GM12878 (cell line): Measurements from ENCODE around the gene METAP1. TPM values are rescaled to one million over a fixed set of nuclear protein-coding genes. Genes with fewer than 3 reads are reported as not detected.
A peak's percentile ranks its signal among the peaks of the same experiment; 100 is the strongest.

ENCODE experiments used
- ATAC-seq: fragments of 200-7000 bp; cut with Tn5 transposase; 3 replicates; pipeline ENCODE4 v1.9.1; 2020; ENCODE audit warnings: mild to moderate bottlenecking, moderate library complexity
- BruUV-seq: library from RNA; stranded (reverse); fragments of 400-500 nt; replicated peaks from 2 replicates; lab custom pipeline; 2021; lab: Mats Ljungman, UMichigan
- CTCF ChIA-PET: fragments of 300-600 bp; sonication (Branson Sonifier 250); formaldehyde crosslinking; extraction: SDS; loops from one replicate; lab custom pipeline; 2021; ENCODE audit warnings: inconsistent platforms; lab: Yijun Ruan, JAX
- POLR2A ChIA-PET: fragments of 350-600 bp; formaldehyde crosslinking; extraction: SDS; loops from one replicate; lab custom pipeline; 2021; ENCODE audit warnings: inconsistent platforms; lab: Charles Lee
- RAD21 ChIA-PET: fragments of 300-600 bp; sonication (Branson Sonifier 250); formaldehyde crosslinking; loops from one replicate; lab custom pipeline; 2023; ENCODE audit warnings: antibody characterized with exemption; ENCODE audit not compliant: unreplicated experiment; lab: Charles Lee
- SMC1A ChIA-PET: fragments of 300-600 bp; sonication (Branson Sonifier 250); formaldehyde crosslinking; loops from one replicate; lab custom pipeline; 2023; ENCODE audit not compliant: unreplicated experiment, uncharacterized antibody; lab: Charles Lee
- DNase-seq: peaks from one replicate; pipeline ENCODE4 v3.0.0-alpha.2; 2011; ENCODE audit warnings: low read depth, low spot score
- FAIRE-seq: peaks from 3 replicates; lab custom pipeline; 2011; peaks lifted over from hg19 to GRCh38; lab: Jason Lieb, UNC
- H2AFZ ChIP-seq: 2 replicates; pipeline ENCODE4 v1.6.0; 2011; ENCODE audit warnings: low read depth, low read length, control low read depth; ENCODE audit not compliant: control insufficient read depth
- H3K27ac ChIP-seq: 2 replicates; pipeline ENCODE4 v1.5.1; 2011; ENCODE audit warnings: control low read depth; ENCODE audit not compliant: control insufficient read depth, insufficient read depth
- H3K27me3 ChIP-seq, 2 experiments: replicated peaks in 1 of 2; 2 replicates each; pipeline versions ENCODE4 v1.6.0 to v1.6.1; 2011; ENCODE audit warnings: low read length in 1 of 2; ENCODE audit not compliant: control insufficient read depth in 2 of 2, insufficient read depth in 2 of 2
- H3K36me3 ChIP-seq, 2 experiments: 2 replicates each; pipeline ENCODE4 v1.5.1; 2011; ENCODE audit warnings: low read length in 1 of 2; ENCODE audit not compliant: control insufficient read depth in 2 of 2, insufficient read depth in 2 of 2
- H3K4me1 ChIP-seq: 2 replicates; pipeline ENCODE4 v1.6.1; 2011; ENCODE audit warnings: mild to moderate bottlenecking, low read length, moderate library complexity, mixed read lengths; ENCODE audit not compliant: control insufficient read depth, insufficient read depth
- H3K4me2 ChIP-seq: 2 replicates; pipeline ENCODE4 v1.6.0; 2011; ENCODE audit warnings: control low read depth; ENCODE audit not compliant: control insufficient read depth, insufficient read depth
- H3K4me3 ChIP-seq: fragments of 200-600 bp; sonication (generic); 2 replicates; pipeline ENCODE4 v1.5.1; 2016
- H3K79me2 ChIP-seq: 2 replicates; pipeline ENCODE4 v1.6.0; 2011; ENCODE audit warnings: low read length; ENCODE audit not compliant: control insufficient read depth, insufficient read depth
- H3K9ac ChIP-seq: 2 replicates; pipeline ENCODE4 v1.8.0; 2011; ENCODE audit warnings: low read length, control low read depth, mixed read lengths; ENCODE audit not compliant: control insufficient read depth, insufficient read depth
- H3K9me3 ChIP-seq: replicated peaks from 3 replicates; pipeline ENCODE4 v1.5.1; 2011; ENCODE audit warnings: mild to moderate bottlenecking, low read length; ENCODE audit not compliant: control insufficient read depth, insufficient read depth
- H4K20me1 ChIP-seq: 2 replicates; pipeline ENCODE4 v1.6.0; 2011; ENCODE audit not compliant: control insufficient read depth, insufficient read depth
- CREB1 ChIP-seq: IDR thresholded peaks from 2 replicates; pipeline ENCODE4 v1.6.1; 2012; ENCODE audit warnings: low read depth, mild to moderate bottlenecking, inconsistent platforms
- EED ChIP-seq: sonication (generic); IDR thresholded peaks from 2 replicates; pipeline ENCODE4 v1.6.1; 2016; ENCODE audit warnings: antibody characterized with exemption, low read depth
- POU2F2 ChIP-seq: IDR thresholded peaks from 3 replicates; pipeline ENCODE4 v1.6.1; 2011; ENCODE audit warnings: low read depth, mild to moderate bottlenecking, low read length, borderline replicate concordance
- SREBF2 ChIP-seq: IDR thresholded peaks from 2 replicates; pipeline ENCODE4 v1.6.1; 2012; ENCODE audit warnings: mild to moderate bottlenecking, low read length
- WRNIP1 ChIP-seq: IDR thresholded peaks from 2 replicates; pipeline ENCODE4 v1.6.1; 2011; ENCODE audit warnings: low read depth, low read length, improper control_type of control experiment, borderline replicate concordance
- YY1 ChIP-seq: IDR thresholded peaks from 2 replicates; pipeline ENCODE4 v1.6.1; 2011; ENCODE audit warnings: low read depth, mild to moderate bottlenecking, low read length
- ZNF207 ChIP-seq: fragments of 450-650 bp; IDR thresholded peaks from 2 replicates; pipeline ENCODE4 v1.6.1; 2014; ENCODE audit warnings: antibody characterized with exemption, mild to moderate bottlenecking, borderline replicate concordance
- ZNF217 ChIP-seq: fragments of 450-650 bp; IDR thresholded peaks from 2 replicates; pipeline ENCODE4 v1.6.1; 2017; ENCODE audit warnings: antibody characterized with exemption, mild to moderate bottlenecking
- ZSCAN29 ChIP-seq: fragments of 450-650 bp; IDR thresholded peaks from 2 replicates; pipeline ENCODE4 v1.6.1; 2017; ENCODE audit warnings: mild to moderate bottlenecking, moderate library complexity
- WGBS: methylation state at CpG from one replicate; pipeline ENCODE4 v1.1.6; 2016; ENCODE audit warnings: low lambda C conversion rate; ENCODE audit not compliant: insufficient replicate concordance, insufficient coverage; ENCODE audit errors: missing lambda C conversion rate; 5-methylcytosine and 5-hydroxymethylcytosine counted together
- in situ Hi-C: fragments of 300-500 bp; cut with MboI; formaldehyde crosslinking; loops from 9 replicates; pipeline ENCODE4 v1.14.3; 2018; ENCODE audit warnings: mixed read lengths
- intact Hi-C: fragments of 100-400 bp; cut with micrococcal nuclease; formaldehyde crosslinking; loops from one replicate; pipeline ENCODE4 v1.14.2; 2022; ENCODE audit not compliant: unreplicated experiment
- polyA plus RNA-seq, 11 experiments: library from polyadenylated mRNA; depleted of rRNA in 4 of 11; unstranded in 6 of 11; stranded (reverse) in 5 of 11; fragments of >200 nt; fragmentation: Nextera tagmentation in 4 of 11; fragmentation: Illumina TruSeq in 1 of 11; extraction: Ambion mirVana in 4 of 11; extraction: Trizol in 1 of 11; gene quantifications; 1 replicate in 1 of 11; 2 replicates in 10 of 11; pipeline versions ENCODE4 v1.2.1 to v1.2.3, GENCODE V29; 2011 to 2016; ENCODE audit warnings: inconsistent platforms in 2 of 11, missing spikeins in 2 of 11, low read depth in 1 of 11
- total RNA-seq, 4 experiments: library from RNA; depleted of rRNA in 3 of 4; stranded (reverse); fragments of >200 nt in 3 of 4; fragmentation: Illumina TruSeq in 1 of 4; extraction: Trizol in 1 of 4; gene quantifications; 2 replicates each; pipeline versions ENCODE4 v1.2.1 to v1.2.3, GENCODE V29; 2013 to 2021
- TF ChIP-seq, protein P1 (sequence below): fragments of 450-650 bp; IDR thresholded peaks from 2 replicates; pipeline ENCODE4 v1.6.1; 2017; ENCODE audit warnings: mild to moderate bottlenecking, moderate library complexity
- TF ChIP-seq, protein P2 (sequence below): fragments of 450-650 bp; formaldehyde crosslinking; IDR thresholded peaks from 2 replicates; pipeline ENCODE4 v1.4.0; 2022; ENCODE audit warnings: mild to moderate bottlenecking, moderate library complexity
- TF ChIP-seq, protein P3 (sequence below): IDR thresholded peaks from 2 replicates; pipeline ENCODE4 v1.6.1; 2012; ENCODE audit warnings: mild to moderate bottlenecking, low read depth, low read length

METAP1 gene
- total and polyA plus RNA-seq, 10 of the 15 experiments (the other 5 are each of a cell fraction or from before 2014, with no cell fraction given) = 22.7 to 71.4 (median 45.1) TPM

DNA sequence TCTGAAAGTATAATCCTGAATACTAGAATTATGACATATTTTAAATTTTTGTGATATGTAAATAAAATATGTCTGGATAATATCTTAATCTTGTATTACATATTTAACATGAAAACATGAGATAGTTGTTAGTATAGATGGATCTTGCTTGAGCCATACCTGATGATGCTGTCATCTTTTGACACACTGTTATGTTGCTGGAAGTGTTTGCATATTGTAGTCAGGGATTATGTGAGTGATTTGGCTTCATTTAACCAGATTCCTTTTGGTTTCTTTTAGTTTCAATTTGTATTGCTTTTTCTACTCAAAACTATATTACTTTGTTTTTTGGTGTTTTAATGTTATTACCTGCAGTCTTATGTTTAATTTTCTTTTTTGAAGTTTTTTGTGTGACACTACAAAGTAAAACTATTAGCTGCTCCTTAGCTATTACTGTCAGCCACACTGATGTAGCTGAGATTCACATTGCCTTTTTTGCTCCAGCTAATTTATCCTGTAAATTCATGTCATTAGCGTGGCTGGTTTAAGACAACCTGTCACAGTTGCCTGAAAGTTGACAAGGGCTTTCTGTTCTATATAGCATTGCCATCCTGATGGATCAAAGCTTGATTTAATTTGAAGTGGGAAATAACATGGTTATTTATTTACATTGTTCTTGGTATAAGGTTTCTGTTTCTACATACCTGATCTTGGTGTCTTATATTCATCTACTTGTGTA is 33.7 kb downstream of the METAP1 start:
- SMC1A ChIA-PET = interaction anchor here (1.0 to 2.2 kb wide), 7 partner anchors 9 to 34 kb away, joined by 3 to 15 read pairs (median 4); partner anchors contain the start of gene METAP1
- in situ Hi-C loops = no loop called here
- Histone ChIP-seq H3K9ac (no peak overlapping the region), H3K4me3 (no peak overlapping the region), H3K4me2 (no peak overlapping the region), H3K27me3 (no peaks in the 10 kb centered on the region), H4K20me1 (no peaks in the 10 kb centered on the region), H3K79me2 (peaks cover 19% of the 10 kb centered on the region)
- no TSS peak for BruUV-seq
- peak; percentile 60 for ATAC-seq
- CTCF ChIA-PET = interaction anchor here (0.6 to 2.3 kb wide), 7 partner anchors 27 to 561 kb away, joined by 3 to 19 read pairs (median 4); partner anchors contain the start of gene METAP1
- TF ChIP-seq EED (no peak), SREBF2 (no peak), ZSCAN29 (no peak), ZNF217 (no peak), WRNIP1 (no peak), ZNF207 (no peak), YY1 (no peak), POU2F2 (no peak), CREB1 (no peak)
- TF ChIP-seq, protein P1, sequence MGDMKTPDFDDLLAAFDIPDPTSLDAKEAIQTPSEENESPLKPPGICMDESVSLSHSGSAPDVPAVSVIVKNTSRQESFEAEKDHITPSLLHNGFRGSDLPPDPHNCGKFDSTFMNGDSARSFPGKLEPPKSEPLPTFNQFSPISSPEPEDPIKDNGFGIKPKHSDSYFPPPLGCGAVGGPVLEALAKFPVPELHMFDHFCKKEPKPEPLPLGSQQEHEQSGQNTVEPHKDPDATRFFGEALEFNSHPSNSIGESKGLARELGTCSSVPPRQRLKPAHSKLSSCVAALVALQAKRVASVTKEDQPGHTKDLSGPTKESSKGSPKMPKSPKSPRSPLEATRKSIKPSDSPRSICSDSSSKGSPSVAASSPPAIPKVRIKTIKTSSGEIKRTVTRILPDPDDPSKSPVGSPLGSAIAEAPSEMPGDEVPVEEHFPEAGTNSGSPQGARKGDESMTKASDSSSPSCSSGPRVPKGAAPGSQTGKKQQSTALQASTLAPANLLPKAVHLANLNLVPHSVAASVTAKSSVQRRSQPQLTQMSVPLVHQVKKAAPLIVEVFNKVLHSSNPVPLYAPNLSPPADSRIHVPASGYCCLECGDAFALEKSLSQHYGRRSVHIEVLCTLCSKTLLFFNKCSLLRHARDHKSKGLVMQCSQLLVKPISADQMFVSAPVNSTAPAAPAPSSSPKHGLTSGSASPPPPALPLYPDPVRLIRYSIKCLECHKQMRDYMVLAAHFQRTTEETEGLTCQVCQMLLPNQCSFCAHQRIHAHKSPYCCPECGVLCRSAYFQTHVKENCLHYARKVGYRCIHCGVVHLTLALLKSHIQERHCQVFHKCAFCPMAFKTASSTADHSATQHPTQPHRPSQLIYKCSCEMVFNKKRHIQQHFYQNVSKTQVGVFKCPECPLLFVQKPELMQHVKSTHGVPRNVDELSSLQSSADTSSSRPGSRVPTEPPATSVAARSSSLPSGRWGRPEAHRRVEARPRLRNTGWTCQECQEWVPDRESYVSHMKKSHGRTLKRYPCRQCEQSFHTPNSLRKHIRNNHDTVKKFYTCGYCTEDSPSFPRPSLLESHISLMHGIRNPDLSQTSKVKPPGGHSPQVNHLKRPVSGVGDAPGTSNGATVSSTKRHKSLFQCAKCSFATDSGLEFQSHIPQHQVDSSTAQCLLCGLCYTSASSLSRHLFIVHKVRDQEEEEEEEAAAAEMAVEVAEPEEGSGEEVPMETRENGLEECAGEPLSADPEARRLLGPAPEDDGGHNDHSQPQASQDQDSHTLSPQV = no peak
- TF ChIP-seq, protein P2, sequence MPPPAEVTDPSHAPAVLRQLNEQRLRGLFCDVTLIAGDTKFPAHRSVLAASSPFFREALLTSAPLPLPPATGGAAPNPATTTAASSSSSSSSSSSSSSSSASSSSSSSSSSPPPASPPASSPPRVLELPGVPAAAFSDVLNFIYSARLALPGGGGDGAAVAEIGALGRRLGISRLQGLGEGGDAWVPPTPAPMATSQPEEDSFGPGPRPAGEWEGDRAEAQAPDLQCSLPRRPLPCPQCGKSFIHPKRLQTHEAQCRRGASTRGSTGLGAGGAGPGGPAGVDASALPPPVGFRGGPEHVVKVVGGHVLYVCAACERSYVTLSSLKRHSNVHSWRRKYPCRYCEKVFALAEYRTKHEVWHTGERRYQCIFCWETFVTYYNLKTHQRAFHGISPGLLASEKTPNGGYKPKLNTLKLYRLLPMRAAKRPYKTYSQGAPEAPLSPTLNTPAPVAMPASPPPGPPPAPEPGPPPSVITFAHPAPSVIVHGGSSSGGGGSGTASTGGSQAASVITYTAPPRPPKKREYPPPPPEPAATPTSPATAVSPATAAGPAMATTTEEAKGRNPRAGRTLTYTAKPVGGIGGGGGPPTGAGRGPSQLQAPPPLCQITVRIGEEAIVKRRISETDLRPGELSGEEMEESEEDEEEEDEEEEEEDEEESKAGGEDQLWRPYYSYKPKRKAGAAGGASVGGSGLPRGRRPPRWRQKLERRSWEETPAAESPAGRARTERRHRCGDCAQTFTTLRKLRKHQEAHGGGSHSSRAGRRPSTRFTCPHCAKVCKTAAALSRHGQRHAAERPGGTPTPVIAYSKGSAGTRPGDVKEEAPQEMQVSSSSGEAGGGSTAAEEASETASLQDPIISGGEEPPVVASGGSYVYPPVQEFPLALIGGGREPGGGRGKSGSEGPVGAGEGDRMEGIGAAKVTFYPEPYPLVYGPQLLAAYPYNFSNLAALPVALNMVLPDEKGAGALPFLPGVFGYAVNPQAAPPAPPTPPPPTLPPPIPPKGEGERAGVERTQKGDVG = no peak
- TF ChIP-seq, protein P3, sequence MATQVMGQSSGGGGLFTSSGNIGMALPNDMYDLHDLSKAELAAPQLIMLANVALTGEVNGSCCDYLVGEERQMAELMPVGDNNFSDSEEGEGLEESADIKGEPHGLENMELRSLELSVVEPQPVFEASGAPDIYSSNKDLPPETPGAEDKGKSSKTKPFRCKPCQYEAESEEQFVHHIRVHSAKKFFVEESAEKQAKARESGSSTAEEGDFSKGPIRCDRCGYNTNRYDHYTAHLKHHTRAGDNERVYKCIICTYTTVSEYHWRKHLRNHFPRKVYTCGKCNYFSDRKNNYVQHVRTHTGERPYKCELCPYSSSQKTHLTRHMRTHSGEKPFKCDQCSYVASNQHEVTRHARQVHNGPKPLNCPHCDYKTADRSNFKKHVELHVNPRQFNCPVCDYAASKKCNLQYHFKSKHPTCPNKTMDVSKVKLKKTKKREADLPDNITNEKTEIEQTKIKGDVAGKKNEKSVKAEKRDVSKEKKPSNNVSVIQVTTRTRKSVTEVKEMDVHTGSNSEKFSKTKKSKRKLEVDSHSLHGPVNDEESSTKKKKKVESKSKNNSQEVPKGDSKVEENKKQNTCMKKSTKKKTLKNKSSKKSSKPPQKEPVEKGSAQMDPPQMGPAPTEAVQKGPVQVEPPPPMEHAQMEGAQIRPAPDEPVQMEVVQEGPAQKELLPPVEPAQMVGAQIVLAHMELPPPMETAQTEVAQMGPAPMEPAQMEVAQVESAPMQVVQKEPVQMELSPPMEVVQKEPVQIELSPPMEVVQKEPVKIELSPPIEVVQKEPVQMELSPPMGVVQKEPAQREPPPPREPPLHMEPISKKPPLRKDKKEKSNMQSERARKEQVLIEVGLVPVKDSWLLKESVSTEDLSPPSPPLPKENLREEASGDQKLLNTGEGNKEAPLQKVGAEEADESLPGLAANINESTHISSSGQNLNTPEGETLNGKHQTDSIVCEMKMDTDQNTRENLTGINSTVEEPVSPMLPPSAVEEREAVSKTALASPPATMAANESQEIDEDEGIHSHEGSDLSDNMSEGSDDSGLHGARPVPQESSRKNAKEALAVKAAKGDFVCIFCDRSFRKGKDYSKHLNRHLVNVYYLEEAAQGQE = no peak
- TF ChIP-seq, all 136 proteins: peak for 0
- FAIRE-seq (no peak), DNase-seq (no peak)
- Histone ChIP-seq H3K27ac (no peak overlapping the region), H2AFZ (no peak overlapping the region), H3K4me1 (peaks cover 4% of the 10 kb centered on the region; the same call in 1 of the 2 replicates), H3K9me3 (no peaks in the 10 kb centered on the region), H3K36me3 (no peaks in the 10 kb centered on the region; a peak in 1 of 4 replicates)
- intact Hi-C loops = no loop called here
- WGBS = 59% methylated on average over 1 of the region's 1 CpG
- ChIA-PET RAD21 (interaction anchor here (1.1 to 3.7 kb wide), 4 partner anchors 27 to 33 kb away, joined by 3 to 19 read pairs (median 4); partner anchors contain the start of gene METAP1), POLR2A (no interaction called here)
